ENCODE data around the gene WNK4.

Gene WNK4

DNA sequence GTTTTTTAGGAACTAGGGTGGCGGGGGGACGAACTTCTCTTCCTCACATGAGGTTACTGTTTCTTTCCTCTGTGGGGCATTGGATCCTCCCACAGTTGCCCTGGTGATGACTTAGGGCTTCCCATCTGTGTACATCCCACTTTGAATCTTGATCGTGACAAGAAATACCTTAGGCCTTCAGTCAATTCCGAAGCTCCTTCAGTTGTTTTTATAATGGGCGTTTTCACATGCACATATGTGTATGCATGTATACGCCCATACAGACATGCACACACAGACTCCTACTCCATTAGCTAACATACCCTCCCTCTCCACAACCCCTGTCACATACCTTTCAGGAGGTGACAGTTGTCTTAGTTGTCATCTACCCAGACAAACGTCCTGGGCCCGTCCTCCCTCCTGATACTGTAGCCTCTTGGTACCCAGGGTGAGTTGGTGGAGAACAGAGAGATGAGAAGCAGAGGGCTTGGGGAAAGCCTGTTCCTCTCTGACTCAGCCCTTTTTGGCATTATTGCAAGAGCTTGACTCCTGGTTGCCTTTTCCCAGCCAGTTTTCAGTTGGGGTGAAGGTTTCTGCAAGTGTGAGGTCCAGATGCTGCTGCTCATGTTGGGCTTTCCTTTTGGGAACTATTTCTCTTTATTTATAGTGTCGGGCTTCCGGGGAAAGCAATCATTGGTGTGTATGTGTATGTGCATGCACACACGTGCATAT is 61.7 kb downstream of the WNK4 start:
- DNase-seq, result no peak

DNA sequence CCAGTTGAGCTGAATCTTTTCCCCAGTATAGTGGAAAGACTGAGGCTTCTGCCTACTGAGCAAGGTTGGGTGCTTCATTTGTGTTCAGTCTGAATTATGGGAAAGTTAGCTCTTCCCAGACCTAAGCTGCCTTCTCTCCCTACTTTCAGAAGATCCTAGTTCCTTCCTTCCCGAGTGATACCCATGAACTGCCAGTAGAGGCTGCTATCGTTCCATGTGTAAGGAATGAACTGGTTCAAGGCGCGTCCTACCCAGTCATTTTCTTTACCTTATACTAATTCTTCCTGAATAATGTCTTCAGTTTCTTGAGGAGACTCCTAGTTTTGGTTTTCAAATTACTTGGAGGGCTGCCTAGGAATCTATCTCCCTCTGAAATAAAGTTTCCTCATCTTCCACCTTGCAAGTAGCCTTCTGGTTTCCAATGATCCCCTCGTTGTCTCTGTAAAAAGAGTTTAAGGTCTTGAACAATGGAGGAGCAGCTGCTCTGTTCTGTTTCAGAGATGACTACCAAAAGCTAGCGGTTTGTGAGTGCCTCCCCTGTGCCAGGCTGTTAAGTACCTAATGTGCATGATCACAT is 63.0 kb downstream of the WNK4 start:
- peak; percentile 49 for DNase-seq

DNA sequence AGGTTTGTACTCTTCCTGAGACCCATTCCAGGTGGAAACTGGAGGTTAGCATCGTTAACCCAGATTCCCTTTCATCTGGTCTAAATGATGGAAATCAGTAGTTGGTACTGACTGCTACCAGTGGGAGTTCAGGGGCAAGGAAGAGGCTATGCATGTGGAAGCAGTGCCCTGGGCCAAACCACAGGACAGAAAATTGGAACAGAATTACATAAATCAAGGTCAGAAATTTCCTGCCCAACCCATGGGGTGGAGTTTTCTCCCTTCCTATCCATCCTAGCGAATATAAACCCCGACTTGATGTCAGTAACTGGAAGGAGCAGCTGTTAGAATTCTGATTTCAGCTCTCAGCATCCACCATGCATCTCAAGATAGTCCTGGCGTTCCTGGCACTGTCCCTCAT is 63.9 kb downstream of the WNK4 start, which contains the start of gene AOC2:
AOC2 (plus strand) TSS at position 310 of the 400 bp plus-strand sequence; CDS start at position 357, 47 bp downstream.
- peak; percentile 53 for DNase-seq

DNA sequence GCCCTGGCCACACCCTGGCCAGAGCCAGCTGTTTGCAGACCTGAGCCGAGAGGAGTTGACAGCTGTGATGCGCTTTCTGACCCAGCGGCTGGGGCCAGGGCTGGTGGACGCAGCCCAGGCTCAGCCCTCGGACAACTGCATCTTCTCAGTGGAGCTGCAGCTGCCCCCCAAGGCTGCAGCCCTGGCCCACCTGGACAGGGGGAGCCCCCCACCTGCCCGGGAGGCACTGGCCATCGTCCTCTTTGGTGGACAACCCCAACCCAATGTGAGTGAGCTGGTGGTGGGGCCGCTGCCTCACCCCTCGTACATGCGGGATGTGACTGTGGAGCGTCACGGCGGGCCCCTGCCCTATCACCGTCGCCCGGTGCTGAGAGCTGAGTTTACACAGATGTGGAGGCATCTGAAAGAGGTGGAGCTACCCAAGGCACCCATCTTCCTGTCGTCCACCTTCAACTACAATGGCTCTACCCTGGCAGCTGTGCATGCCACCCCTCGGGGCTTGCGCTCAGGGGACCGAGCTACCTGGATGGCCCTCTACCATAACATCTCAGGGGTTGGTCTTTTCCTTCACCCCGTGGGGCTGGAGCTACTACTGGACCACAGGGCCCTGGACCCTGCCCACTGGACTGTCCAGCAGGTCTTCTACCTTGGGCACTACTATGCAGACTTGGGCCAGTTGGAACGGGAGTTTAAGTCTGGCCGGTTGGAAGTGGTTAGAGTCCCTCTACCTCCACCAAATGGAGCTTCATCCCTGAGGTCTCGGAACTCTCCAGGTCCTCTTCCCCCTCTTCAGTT is 64.5 kb downstream of the WNK4 start:
- no peak for DNase-seq

DNA sequence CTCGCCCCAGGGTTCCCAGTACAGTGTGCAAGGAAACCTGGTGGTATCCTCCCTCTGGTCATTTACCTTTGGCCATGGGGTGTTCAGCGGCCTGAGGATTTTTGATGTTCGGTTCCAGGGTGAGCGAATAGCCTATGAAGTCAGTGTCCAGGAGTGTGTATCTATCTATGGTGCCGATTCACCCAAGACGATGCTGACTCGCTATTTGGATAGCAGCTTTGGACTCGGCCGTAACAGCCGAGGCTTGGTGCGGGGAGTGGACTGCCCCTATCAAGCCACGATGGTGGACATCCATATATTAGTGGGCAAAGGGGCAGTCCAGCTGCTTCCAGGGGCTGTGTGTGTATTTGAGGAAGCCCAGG is 65.1 kb downstream of the WNK4 start:
- no peak for DNase-seq

DNA sequence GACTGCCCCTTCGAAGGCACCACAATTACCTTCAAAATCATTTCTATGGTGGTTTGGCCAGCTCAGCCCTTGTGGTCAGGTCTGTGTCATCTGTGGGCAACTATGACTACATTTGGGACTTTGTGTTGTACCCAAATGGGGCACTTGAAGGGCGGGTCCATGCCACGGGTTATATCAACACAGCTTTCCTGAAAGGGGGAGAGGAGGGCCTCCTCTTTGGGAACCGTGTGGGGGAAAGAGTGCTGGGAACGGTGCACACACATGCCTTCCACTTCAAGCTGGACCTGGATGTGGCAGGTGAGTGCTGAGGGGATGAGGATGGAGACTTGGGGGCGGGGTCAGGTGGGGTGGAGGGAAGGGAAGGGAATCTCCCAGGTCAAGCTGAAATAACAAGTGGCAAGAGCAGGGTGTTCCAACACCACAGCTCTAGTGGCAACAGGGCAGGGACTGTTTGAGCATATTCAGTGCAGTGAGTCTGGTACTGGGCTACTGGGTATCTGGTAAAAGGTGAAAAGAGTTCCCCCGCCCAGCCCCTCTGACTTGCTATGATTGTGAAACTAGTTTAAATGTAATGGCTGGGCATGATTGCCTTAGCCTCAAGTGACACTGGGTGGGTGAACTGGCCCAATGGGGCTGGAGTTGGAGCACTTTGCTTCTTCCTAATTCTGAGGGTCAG is 65.6 kb downstream of the WNK4 start:
- peak; percentile 54 for DNase-seq

All from femur (tissue), 1 donor.